ENCODE measurements around the gene ENTHD1.
"Not testable (repeated sequence)": the region's sequence is repeated elsewhere in the genome, so short reads cannot be mapped to it uniquely, and the experiment has no call there.

- TF ChIP-seq, protein P1, sequence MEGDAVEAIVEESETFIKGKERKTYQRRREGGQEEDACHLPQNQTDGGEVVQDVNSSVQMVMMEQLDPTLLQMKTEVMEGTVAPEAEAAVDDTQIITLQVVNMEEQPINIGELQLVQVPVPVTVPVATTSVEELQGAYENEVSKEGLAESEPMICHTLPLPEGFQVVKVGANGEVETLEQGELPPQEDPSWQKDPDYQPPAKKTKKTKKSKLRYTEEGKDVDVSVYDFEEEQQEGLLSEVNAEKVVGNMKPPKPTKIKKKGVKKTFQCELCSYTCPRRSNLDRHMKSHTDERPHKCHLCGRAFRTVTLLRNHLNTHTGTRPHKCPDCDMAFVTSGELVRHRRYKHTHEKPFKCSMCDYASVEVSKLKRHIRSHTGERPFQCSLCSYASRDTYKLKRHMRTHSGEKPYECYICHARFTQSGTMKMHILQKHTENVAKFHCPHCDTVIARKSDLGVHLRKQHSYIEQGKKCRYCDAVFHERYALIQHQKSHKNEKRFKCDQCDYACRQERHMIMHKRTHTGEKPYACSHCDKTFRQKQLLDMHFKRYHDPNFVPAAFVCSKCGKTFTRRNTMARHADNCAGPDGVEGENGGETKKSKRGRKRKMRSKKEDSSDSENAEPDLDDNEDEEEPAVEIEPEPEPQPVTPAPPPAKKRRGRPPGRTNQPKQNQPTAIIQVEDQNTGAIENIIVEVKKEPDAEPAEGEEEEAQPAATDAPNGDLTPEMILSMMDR (conservative IDR thresholded peaks at IDR 0.05; ENCODE audit: low read depth, low read length): not testable (repeated sequence)
- TF ChIP-seq MAZ (IDR thresholded peaks at IDR 0.05; ENCODE audit: borderline replicate concordance, low read depth, low read length): not testable (repeated sequence)
Observed at GRCh38 chr22:39734046-39734445, 159.5 kb downstream of the ENTHD1 start.
